GM23338 (cell line): Measurements from ENCODE around the gene CFHR1. TPM values are rescaled to one million over a fixed set of nuclear protein-coding genes. Genes with fewer than 3 reads are reported as not detected.

ENCODE experiments used
- ATAC-seq: fragments of 200-7000 bp; cut with Tn5 transposase; 3 replicates; pipeline ENCODE4 v1.9.1; 2020
- DNase-seq: peaks from one replicate; pipeline ENCODE4 v3.0.0-alpha.2; 2015; ENCODE audit warnings: low spot score
- H2AFZ ChIP-seq: fragments of 200-600 bp; sonication (generic); 2 replicates; pipeline ENCODE4 v1.8.0; 2016; ENCODE audit warnings: antibody characterized with exemption, mild to moderate bottlenecking, moderate library complexity
- H3F3A ChIP-seq: fragments of 200-600 bp; sonication (generic); replicated peaks from 2 replicates; pipeline ENCODE4 v1.8.0; 2017; ENCODE audit warnings: antibody characterized with exemption, mixed run types, low read depth
- H3K27ac ChIP-seq: fragments of 200-600 bp; sonication (generic); 2 replicates; pipeline ENCODE4 v1.6.1; 2016; ENCODE audit warnings: low read depth
- H3K27me3 ChIP-seq: fragments of 200-600 bp; sonication (generic); 2 replicates; pipeline ENCODE4 v1.8.0; 2016; ENCODE audit warnings: mild to moderate bottlenecking, mixed run types, moderate library complexity; ENCODE audit not compliant: insufficient read depth
- H3K36me3 ChIP-seq: fragments of 200-600 bp; sonication (generic); 2 replicates; pipeline ENCODE4 v1.8.0; 2016; ENCODE audit warnings: mild to moderate bottlenecking; ENCODE audit not compliant: insufficient read depth
- H3K4me1 ChIP-seq: fragments of 200-600 bp; sonication (generic); 2 replicates; pipeline ENCODE4 v1.8.0; 2016; ENCODE audit warnings: mild to moderate bottlenecking, moderate library complexity; ENCODE audit not compliant: insufficient read depth
- H3K4me2 ChIP-seq: fragments of 200-600 bp; sonication (generic); 2 replicates; pipeline ENCODE4 v1.7.1; 2017; ENCODE audit warnings: mixed run types
- H3K4me3 ChIP-seq: fragments of 200-600 bp; sonication (generic); 2 replicates; pipeline ENCODE4 v1.6.1; 2016; ENCODE audit warnings: mixed run types
- H3K79me2 ChIP-seq: fragments of 200-600 bp; sonication (generic); replicated peaks from 2 replicates; pipeline ENCODE4 v1.8.0; 2017; ENCODE audit warnings: mild to moderate bottlenecking; ENCODE audit not compliant: insufficient read depth
- H3K9me2 ChIP-seq: fragments of 200-600 bp; sonication (generic); 2 replicates; pipeline ENCODE4 v1.8.0; 2017; ENCODE audit not compliant: insufficient read depth
- H4K20me1 ChIP-seq: fragments of 200-600 bp; sonication (generic); replicated peaks from 2 replicates; pipeline ENCODE4 v1.8.0; 2017; ENCODE audit warnings: mild to moderate bottlenecking; ENCODE audit not compliant: insufficient read depth
- H3K27ac Mint-ChIP-seq: 2 replicates; pipeline ENCODE4 v1.8.0; 2020; ENCODE audit warnings: inconsistent platforms, mild to moderate bottlenecking, moderate library complexity, mixed read lengths
- H3K27me3 Mint-ChIP-seq: 3 replicates; pipeline ENCODE4 v1.8.0; 2022; ENCODE audit warnings: low read depth, mild to moderate bottlenecking, moderate library complexity, mixed read lengths, inconsistent platforms; ENCODE audit not compliant: insufficient read depth, poor library complexity
- H3K36me3 Mint-ChIP-seq: 3 replicates; pipeline ENCODE4 v1.8.0; 2021; ENCODE audit warnings: low read depth, mild to moderate bottlenecking, inconsistent platforms, moderate library complexity, mixed read lengths
- H3K4me1 Mint-ChIP-seq: 3 replicates; pipeline ENCODE4 v1.8.0; 2020; ENCODE audit warnings: mild to moderate bottlenecking, inconsistent platforms, mixed read lengths
- H3K4me3 Mint-ChIP-seq: 3 replicates; pipeline ENCODE4 v1.8.0; 2021; ENCODE audit warnings: moderate library complexity, mild to moderate bottlenecking, inconsistent platforms, mixed read lengths
- H3K9me3 Mint-ChIP-seq: 3 replicates; pipeline ENCODE4 v1.8.0; 2020; ENCODE audit warnings: moderate library complexity, mild to moderate bottlenecking, inconsistent platforms, mixed read lengths
- CREB1 ChIP-seq: fragments of 250-450 bp; sonication (Bioruptor Pico); IDR thresholded peaks from 2 replicates; pipeline ENCODE4 v1.5.0; 2020; ENCODE audit warnings: low read depth, mild to moderate bottlenecking, moderate library complexity
- CTCF ChIP-seq, 2 experiments: fragments of 200-600 bp in 1 of 2; sonication (generic) in 1 of 2; conservative IDR thresholded peaks; 2 replicates each; pipeline versions ENCODE4 v1.5.1 to v1.6.1; 2016 to 2017; ENCODE audit warnings: antibody characterized with exemption in 2 of 2, low read depth in 2 of 2, mild to moderate bottlenecking in 2 of 2, moderate library complexity in 1 of 2
- ETS1 ChIP-seq: IDR thresholded peaks from 2 replicates; pipeline ENCODE4 v1.6.1; 2016; ENCODE audit warnings: antibody characterized with exemption
- EZH2 ChIP-seq: fragments of 200-600 bp; sonication (generic); IDR thresholded peaks from one replicate; pipeline ENCODE4 v1.8.0; 2017; ENCODE audit warnings: antibody characterized with exemption, mild to moderate bottlenecking, low read depth; ENCODE audit not compliant: unreplicated experiment
- EZH2phosphoT487 ChIP-seq: fragments of 200-600 bp; sonication (generic); IDR thresholded peaks from one replicate; pipeline ENCODE4 v1.8.1; 2018; ENCODE audit warnings: antibody characterized with exemption; ENCODE audit not compliant: unreplicated experiment
- JUNB ChIP-seq: IDR thresholded peaks from one replicate; pipeline ENCODE4 v1.6.1; 2016; ENCODE audit warnings: antibody characterized with exemption; ENCODE audit not compliant: unreplicated experiment
- NANOG ChIP-seq: IDR thresholded peaks from 2 replicates; pipeline ENCODE4 v1.6.1; 2016; ENCODE audit warnings: antibody characterized with exemption, borderline replicate concordance
- POLR2AphosphoS5 ChIP-seq: IDR thresholded peaks from 2 replicates; pipeline ENCODE4 v1.6.1; 2016; ENCODE audit warnings: antibody characterized with exemption, low read depth
- REST ChIP-seq: IDR thresholded peaks from one replicate; pipeline ENCODE4 v1.6.1; 2018; ENCODE audit warnings: antibody characterized with exemption; ENCODE audit not compliant: unreplicated experiment
- STAT1 ChIP-seq: IDR thresholded peaks from one replicate; pipeline ENCODE4 v1.6.1; 2016; ENCODE audit warnings: antibody characterized with exemption; ENCODE audit not compliant: unreplicated experiment
- ZNF114 ChIP-seq: fragments of 250-450 bp; sonication (Bioruptor Pico); IDR thresholded peaks from 2 replicates; pipeline ENCODE4 v1.5.0; 2020; ENCODE audit warnings: mild to moderate bottlenecking, moderate library complexity
- ZNF331 ChIP-seq: fragments of 250-450 bp; sonication (Bioruptor Pico); IDR thresholded peaks from 2 replicates; pipeline ENCODE4 v1.5.0; 2020; ENCODE audit warnings: low read depth, mild to moderate bottlenecking, moderate library complexity
- ZNF462 ChIP-seq: fragments of 250-450 bp; sonication (Bioruptor Pico); IDR thresholded peaks from 2 replicates; pipeline ENCODE4 v1.5.0; 2020; ENCODE audit warnings: mild to moderate bottlenecking, moderate library complexity
- polyA plus RNA-seq: library from polyadenylated mRNA; unstranded; fragments of >200 nt; fragmentation: Nextera tagmentation; extraction: Ambion mirVana; gene quantifications from 2 replicates; pipeline ENCODE4 v1.2.1, GENCODE V29; 2016
- total RNA-seq: library from RNA; depleted of rRNA; stranded (reverse); fragments of >200 nt; shearing (Covaris generic); gene quantifications from 2 replicates; pipeline ENCODE4 v1.2.3, GENCODE V29; 2014

CFHR1 gene
- total and polyA plus RNA-seq, 2 experiments from 2014 or later, result not detected

GRCh38 chr1:196774603-196775002 is 44.9 kb upstream of the CFHR1 start, which contains the start of gene CFHR3 (continued):
- TF ChIP-seq CTCF (conservative IDR thresholded peaks at IDR 0.05; ENCODE audit: low read depth in 2 of 2) (no peak), NANOG (no peak)

GRCh38 chr1:196777603-196778002 is 41.9 kb upstream of the CFHR1 start:
- no peak for DNase-seq
- Histone ChIP-seq H3K9me2 (no peaks in the 10 kb centered on the region), H2AFZ (no peak overlapping the region; the same call in 1 of the 2 replicates), H4K20me1 (no peaks in the 10 kb centered on the region), H3K27me3 (no peaks in the 10 kb centered on the region), H3K4me2 (no peak overlapping the region), H3K79me2 (no peaks in the 10 kb centered on the region), H3K36me3 (no peaks in the 10 kb centered on the region), H3K27ac (no peak overlapping the region), H3K4me1 (no peaks in the 10 kb centered on the region), H3K4me3 (no peak overlapping the region), H3F3A (no peaks in the 10 kb centered on the region)
- Mint-ChIP-seq H3K36me3 (no peaks in the 10 kb centered on the region), H3K9me3 (0 out of 3 replicates have a peak, but pooled peaks cover 1% of the 10 kb centered on the region), H3K4me3 (no peak overlapping the region), H3K27ac (no peak overlapping the region), H3K4me1 (no peaks in the 10 kb centered on the region), H3K27me3 (no peaks in the 10 kb centered on the region)
- no peak for ATAC-seq
- no peak for TF ChIP-seq EZH2phosphoT487
- TF ChIP-seq EZH2, result no peak
- no peak for TF ChIP-seq STAT1
- no peak for TF ChIP-seq ZNF462 (CRISPR knock-in tag)
- no peak for TF ChIP-seq POLR2AphosphoS5
- TF ChIP-seq CREB1 (CRISPR knock-in tag), result no peak
- no peak for TF ChIP-seq REST
- TF ChIP-seq ZNF114 (CRISPR knock-in tag), result no peak
- TF ChIP-seq JUNB, result no peak
- TF ChIP-seq ZNF331 (CRISPR knock-in tag), result no peak
- TF ChIP-seq ETS1, result no peak
- no peak for TF ChIP-seq NANOG
